Stomach (tissue), 9 donors: ENCODE data around the gene CNIH4. TPM values are rescaled to one million over a fixed set of nuclear protein-coding genes. Genes with fewer than 3 reads are reported as not detected.
"Not testable (repeated sequence)": the region's sequence is repeated elsewhere in the genome, so short reads cannot be mapped to it uniquely, and the experiment has no call there.

Source experiments
- DNase-seq, 2 donors: peaks; one replicate each; pipeline versions ENCODE4 v3.0.0 to v3.0.0-alpha.2; 2013 to 2019
- H3K27ac ChIP-seq, 5 donors: fragments of 200-600 bp in 4 of 5; sonication (generic) in 4 of 5; one replicate each; pipeline ENCODE4 v1.5.1; 2013 to 2019; ENCODE audit warnings: mild to moderate bottlenecking in 1 of 5, moderate library complexity in 1 of 5
- H3K27me3 ChIP-seq, 3 donors: fragments of 200-600 bp; sonication (generic); one replicate each; pipeline ENCODE4 v1.5.1; 2017 to 2019; ENCODE audit warnings: mixed run types in 1 of 3
- H3K36me3 ChIP-seq, 4 donors: fragments of 200-600 bp; sonication (generic); 1 replicate in 3 of 4; 2 replicates in 1 of 4; pipeline ENCODE4 v1.5.1; 2016 to 2019
- H3K4me1 ChIP-seq, 4 donors: fragments of 200-600 bp; sonication (generic); one replicate each; pipeline ENCODE4 v1.5.1; 2016 to 2019
- H3K4me3 ChIP-seq, 4 donors: fragments of 200-600 bp; sonication (generic) in 3 of 4; one replicate each; pipeline ENCODE4 v1.5.1; 2016 to 2019; ENCODE audit warnings: mild to moderate bottlenecking in 1 of 4
- H3K9me3 ChIP-seq, 4 donors: fragments of 200-600 bp; sonication (generic); one replicate each; pipeline ENCODE4 v1.5.1; 2016 to 2019
- EP300 ChIP-seq: sonication (generic); formaldehyde crosslinking; IDR thresholded peaks from one replicate; pipeline ENCODE4 v1.6.1; 2017; ENCODE audit warnings: antibody characterized with exemption
- POLR2A ChIP-seq, 4 donors: fragments of 450-650 bp; IDR thresholded peaks; one replicate each; pipeline ENCODE4 v1.6.1; 2016; ENCODE audit warnings: antibody characterized with exemption in 4 of 4, control low read depth in 2 of 4, mild to moderate bottlenecking in 1 of 4, moderate library complexity in 1 of 4
- POLR2AphosphoS5 ChIP-seq, 3 donors: sonication (generic); formaldehyde crosslinking; IDR thresholded peaks; one replicate each; pipeline ENCODE4 v1.6.1; 2016; ENCODE audit warnings: antibody characterized with exemption in 3 of 3
- WGBS, 5 donors: extraction: QIAGEN DNeasy Blood & Tissue Kit in 3 of 5; methylation state at CpG; one replicate each; pipeline versions ENCODE4 v1.1.5 to v1.1.7; 2013 to 2018; 5-methylcytosine and 5-hydroxymethylcytosine counted together
- intact Hi-C: fragments of 100-400 bp; cut with DNase I; formaldehyde crosslinking; loops from one replicate; pipeline ENCODE4 v1.15.1; 2023; ENCODE audit warnings: low total_unique reads
- polyA plus RNA-seq, 3 donors: library from polyadenylated mRNA; stranded (reverse); fragments of 200-250 nt; gene quantifications; one replicate each; pipeline ENCODE4 v1.2.3, GENCODE V29; 2013
- total RNA-seq, 5 donors: library from RNA; depleted of rRNA; stranded (reverse); fragments of >200 nt; gene quantifications; one replicate each; pipeline versions ENCODE4 v1.1.0 to v1.2.3, GENCODE V29; 2014 to 2016
- TF ChIP-seq, protein P1 (sequence below), 7 experiments: fragments of 450-650 bp in 4 of 7; fragments of 200-600 bp in 3 of 7; sonication (generic) in 3 of 7; IDR thresholded peaks; one replicate each; pipeline ENCODE4 v1.5.1; 2016 to 2019; ENCODE audit warnings: antibody characterized with exemption in 7 of 7, control low read depth in 2 of 7, mild to moderate bottlenecking in 1 of 7
- donor health status: healthy with polysubstance abuse.
- donor health status: Bipolar disorder and iron deficiency.
- donor health status: healthy.

The CNIH4 gene
- total and polyA plus RNA-seq, 8 donors: 3.1 to 53.1 (median 38.5) TPM

DNA sequence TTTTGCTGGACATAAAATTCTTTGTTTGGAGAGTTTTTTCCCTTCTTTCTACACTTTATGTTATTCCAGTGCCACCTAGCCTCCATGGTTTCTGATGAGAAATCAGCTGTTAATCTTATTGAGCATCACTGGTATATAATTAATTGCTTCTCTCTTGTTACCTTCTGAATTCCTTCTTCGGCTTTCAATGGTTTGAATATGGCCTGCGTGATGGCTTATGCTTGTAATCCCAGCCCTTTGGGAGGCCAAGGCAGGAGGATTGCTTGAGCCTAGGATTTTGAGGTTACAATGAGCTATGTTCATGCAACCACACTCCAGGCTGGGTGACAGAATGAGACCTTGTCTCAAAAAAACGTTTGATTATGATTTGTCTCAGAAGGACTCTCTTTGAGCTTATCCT lies 13.0 kb upstream of the CNIH4 start:
- Histone ChIP-seq H3K36me3 (no peaks in the 10 kb centered on the region), H3K27me3 (peaks cover 0 to 5% (median 4%) of the 10 kb centered on the region in 3 donors), H3K4me1 (peaks cover 0 to 8% (median 6%) of the 10 kb centered on the region in 4 donors), H3K27ac (no peak overlapping the region), H3K9me3 (peaks cover 8 to 25% (median 18%) of the 10 kb centered on the region in 4 donors), H3K4me3 (no peak overlapping the region)
- TF ChIP-seq, protein P1, sequence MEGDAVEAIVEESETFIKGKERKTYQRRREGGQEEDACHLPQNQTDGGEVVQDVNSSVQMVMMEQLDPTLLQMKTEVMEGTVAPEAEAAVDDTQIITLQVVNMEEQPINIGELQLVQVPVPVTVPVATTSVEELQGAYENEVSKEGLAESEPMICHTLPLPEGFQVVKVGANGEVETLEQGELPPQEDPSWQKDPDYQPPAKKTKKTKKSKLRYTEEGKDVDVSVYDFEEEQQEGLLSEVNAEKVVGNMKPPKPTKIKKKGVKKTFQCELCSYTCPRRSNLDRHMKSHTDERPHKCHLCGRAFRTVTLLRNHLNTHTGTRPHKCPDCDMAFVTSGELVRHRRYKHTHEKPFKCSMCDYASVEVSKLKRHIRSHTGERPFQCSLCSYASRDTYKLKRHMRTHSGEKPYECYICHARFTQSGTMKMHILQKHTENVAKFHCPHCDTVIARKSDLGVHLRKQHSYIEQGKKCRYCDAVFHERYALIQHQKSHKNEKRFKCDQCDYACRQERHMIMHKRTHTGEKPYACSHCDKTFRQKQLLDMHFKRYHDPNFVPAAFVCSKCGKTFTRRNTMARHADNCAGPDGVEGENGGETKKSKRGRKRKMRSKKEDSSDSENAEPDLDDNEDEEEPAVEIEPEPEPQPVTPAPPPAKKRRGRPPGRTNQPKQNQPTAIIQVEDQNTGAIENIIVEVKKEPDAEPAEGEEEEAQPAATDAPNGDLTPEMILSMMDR (IDR thresholded peaks at IDR 0.05): no peak
- TF ChIP-seq EP300: no peak
- WGBS, 5 donors: 39 to 56% (median 43%) methylated on average over 3 of the region's 3 CpGs
- intact Hi-C loops: no loop called here
- DNase-seq: no peak

DNA sequence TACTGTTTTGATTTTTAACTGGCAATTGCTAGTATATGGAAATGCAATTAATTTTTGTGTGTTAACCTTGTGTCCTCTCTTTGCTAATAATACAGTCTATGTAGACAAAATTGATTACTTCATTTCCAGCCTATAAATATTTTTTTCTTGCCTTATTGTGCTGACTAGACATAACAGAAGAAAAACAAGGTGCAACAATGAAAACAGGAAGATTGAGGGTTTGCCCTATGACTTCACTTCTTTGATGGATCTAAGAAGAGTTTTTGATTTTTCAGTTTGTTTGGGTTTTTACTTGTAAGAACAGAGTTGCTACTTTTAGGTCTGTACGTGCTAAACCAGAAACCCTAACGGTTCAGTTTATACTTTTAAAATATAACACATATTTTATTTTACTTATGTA lies 8.5 kb upstream of the CNIH4 start:
- peaks cover 8 to 20% (median 16%) of the 10 kb centered on the region in 4 donors for H3K9me3 ChIP-seq
- TF ChIP-seq POLR2AphosphoS5 (IDR thresholded peaks at IDR 0.05) (no peak), POLR2A (IDR thresholded peaks at IDR 0.05) (no peak), EP300 (no peak)
- TF ChIP-seq, protein P1 (IDR thresholded peaks at IDR 0.05): no peak
- H3K4me3 ChIP-seq: no peak overlapping the region
- intact Hi-C loops: no loop called here
- H3K36me3 ChIP-seq: no peaks in the 10 kb centered on the region
- no peak for DNase-seq
- 81 to 85% (median 82%) methylated on average over 2 of the region's 2 CpGs for WGBS, 5 donors
- no peak overlapping the region for H3K27ac ChIP-seq
- H3K27me3 ChIP-seq: no peaks in the 10 kb centered on the region
- H3K4me1 ChIP-seq: no peaks in the 10 kb centered on the region

DNA sequence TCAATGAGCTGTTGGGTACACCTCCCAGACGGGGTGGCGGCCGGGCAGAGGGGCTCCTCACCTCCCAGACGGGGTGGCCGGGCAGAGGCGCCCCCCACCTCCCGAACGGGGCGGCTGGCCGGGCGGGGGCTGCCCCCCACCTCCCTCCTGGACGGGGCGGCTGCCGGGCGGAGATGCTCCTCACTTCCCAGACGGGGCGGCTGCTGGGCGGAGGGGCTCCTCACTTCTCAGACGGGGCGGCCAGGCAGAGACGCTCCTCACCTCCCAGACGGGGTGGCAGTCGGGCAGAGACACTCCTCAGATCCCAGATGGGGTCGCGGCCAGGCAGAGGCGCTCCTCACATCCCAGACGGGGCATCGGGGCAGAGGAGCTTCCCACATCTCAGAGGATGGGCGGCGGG lies 7.0 kb upstream of the CNIH4 start:
- H3K27me3 ChIP-seq, H3K4me3 ChIP-seq, H3K4me1 ChIP-seq, DNase-seq, intact Hi-C loops, H3K27ac ChIP-seq, H3K36me3 ChIP-seq, H3K9me3 ChIP-seq: not testable (repeated sequence)
- 90 to 94% (median 92%) methylated on average over 22 to 30 of the region's 30 CpGs for WGBS, 5 donors

GRCh38 chr1:224352436-224353085 lies 4.1 kb upstream of the CNIH4 start:
- H3K4me1 ChIP-seq, H3K27me3 ChIP-seq, H3K4me3 ChIP-seq, H3K9me3 ChIP-seq, H3K36me3 ChIP-seq, H3K27ac ChIP-seq, DNase-seq, intact Hi-C loops: not testable (repeated sequence)
- 93 to 97% (median 95%) methylated on average over 21 to 49 of the region's 49 CpGs for WGBS, 5 donors

DNA sequence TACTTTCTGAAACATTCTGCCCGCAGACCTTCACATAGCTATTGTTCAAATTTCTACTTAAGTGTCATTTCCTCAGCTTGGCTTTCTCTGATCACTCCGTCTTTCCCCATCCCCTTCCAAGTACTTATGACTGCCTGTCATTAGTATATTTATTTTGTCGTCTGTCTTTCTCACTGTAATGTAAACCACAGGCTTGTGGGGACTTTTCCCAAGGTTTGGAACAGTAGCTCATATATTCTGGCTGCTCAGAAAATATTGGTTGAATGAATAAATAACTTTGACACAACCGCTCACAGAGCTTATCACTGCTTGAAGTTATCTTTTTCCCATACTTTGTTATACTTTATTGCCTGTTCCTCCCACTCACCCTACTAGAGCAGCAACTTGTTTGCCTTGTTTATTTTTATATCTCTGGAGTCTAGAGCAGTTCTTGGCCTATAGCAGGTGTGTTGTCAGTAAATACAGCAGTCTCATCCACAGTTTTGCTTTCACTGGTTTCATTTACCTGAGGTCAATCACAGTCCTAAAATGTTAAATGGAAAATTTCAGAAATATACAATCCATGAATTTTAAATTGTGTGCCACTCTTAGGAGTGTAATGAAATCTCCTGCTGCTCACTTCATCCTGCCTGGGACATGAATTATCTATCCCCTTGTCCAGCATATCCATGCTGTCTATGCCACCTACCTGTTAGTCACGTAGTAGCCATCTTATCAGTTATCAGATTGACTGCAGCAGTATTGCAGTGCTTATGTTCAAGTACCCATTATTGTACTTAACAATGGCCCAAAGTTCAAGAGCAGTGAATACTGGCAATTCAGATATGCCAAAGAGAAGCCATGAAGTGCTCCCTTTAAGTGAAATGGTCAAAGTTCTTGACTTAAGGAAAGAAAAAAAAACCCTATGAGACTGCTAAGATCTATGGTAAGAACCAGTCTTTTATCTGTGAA lies 2.4 kb upstream of the CNIH4 start:
- H3K27me3 ChIP-seq: no peaks in the 10 kb centered on the region

More for the DNA sequence above, 2.4 kb upstream of the CNIH4 start:
- H3K4me1 ChIP-seq: peaks cover 14 to 21% (median 20%) of the 10 kb centered on the region in 4 donors
- WGBS, 5 donors: 57 to 68% (median 61%) methylated on average over 5 of the region's 5 CpGs
- no peak overlapping the region for H3K4me3 ChIP-seq
- H3K27ac ChIP-seq: no peak overlapping the region
- no peak for DNase-seq
- intact Hi-C loops: no loop called here
- no peaks in the 10 kb centered on the region for H3K36me3 ChIP-seq
- TF ChIP-seq, protein P1 (IDR thresholded peaks at IDR 0.05): no peak
- TF ChIP-seq POLR2AphosphoS5 (IDR thresholded peaks at IDR 0.05): no peak
- H3K9me3 ChIP-seq: no peaks in the 10 kb centered on the region
